Gastrocnemius medialis (tissue), 4 donors: Measurements from ENCODE around the gene SH3PXD2B.

Experiments used
- CTCF ChIP-seq, 5 experiments: fragments of 450-650 bp in 3 of 5; fragments of 200-600 bp in 2 of 5; sonication (generic) in 2 of 5; IDR thresholded peaks in 4 of 5; conservative IDR thresholded peaks in 1 of 5; 1 replicate in 4 of 5; 2 replicates in 1 of 5; pipeline ENCODE4 v1.5.1; 2016 to 2019; ENCODE audit warnings: antibody characterized with exemption in 5 of 5, mild to moderate bottlenecking in 3 of 5, moderate library complexity in 3 of 5
- POLR2A ChIP-seq, 2 donors: fragments of 450-650 bp; IDR thresholded peaks; one replicate each; pipeline ENCODE4 v1.6.1; 2017; ENCODE audit warnings: antibody characterized with exemption in 2 of 2, mild to moderate bottlenecking in 2 of 2, moderate library complexity in 2 of 2

GRCh38 chr5:172479784-172480115 is 25.4 kb upstream of the SH3PXD2B start:
- TF ChIP-seq CTCF (IDR thresholded peaks at IDR 0.05 in 4 of 5, conservative IDR thresholded peaks at IDR 0.05 in 1 of 5), result no peak
- TF ChIP-seq POLR2A (IDR thresholded peaks at IDR 0.05), result no peak
